ENCODE measurements around the gene BLOC1S6.

The BLOC1S6 gene

GRCh38 chr15:45628136-45628535, 41.0 kb downstream of the BLOC1S6 start:
- H3K36me3 Mint-ChIP-seq (ENCODE audit: low read depth), result peaks cover 4% of the 10 kb centered on the region
- peaks cover 10% of the 10 kb centered on the region for H3K4me1 Mint-ChIP-seq
- no peak for TF ChIP-seq CTCF (IDR thresholded peaks at IDR 0.05)
- H3K4me3 Mint-ChIP-seq, result no peak overlapping the region
- peaks cover 25% of the 10 kb centered on the region for H3K27me3 Mint-ChIP-seq (ENCODE audit: low read depth, poor library complexity)
- H3K27ac Mint-ChIP-seq, result no peak overlapping the region
- peaks cover 49% of the 10 kb centered on the region for H3K9me3 Mint-ChIP-seq
- DNase-seq, result no peak

- H3K4me3 Mint-ChIP-seq, result no peak overlapping the region
- peaks cover 4% of the 10 kb centered on the region for H3K36me3 Mint-ChIP-seq (ENCODE audit: low read depth)
- H3K27ac Mint-ChIP-seq, result no peak overlapping the region
- peaks cover 49% of the 10 kb centered on the region for H3K27me3 Mint-ChIP-seq (ENCODE audit: low read depth, poor library complexity)
- H3K9me3 Mint-ChIP-seq, result peaks cover 19% of the 10 kb centered on the region
- peaks cover 17% of the 10 kb centered on the region for H3K4me1 Mint-ChIP-seq
- DNase-seq, result no peak
- TF ChIP-seq CTCF (IDR thresholded peaks at IDR 0.05), result no peak
These were observed 43.9 kb downstream of the BLOC1S6 start for GRCh38 chr15:45630917-45631691.

GRCh38 chr15:45631776-45632175, 44.6 kb downstream of the BLOC1S6 start:
- no peak for TF ChIP-seq CTCF (IDR thresholded peaks at IDR 0.05)
- DNase-seq, result no peak
- Mint-ChIP-seq H3K9me3 (peaks cover 12% of the 10 kb centered on the region), H3K27me3 (ENCODE audit: low read depth, poor library complexity) (peaks cover 51% of the 10 kb centered on the region), H3K4me3 (no peak overlapping the region), H3K27ac (no peak overlapping the region), H3K36me3 (ENCODE audit: low read depth) (peaks cover under 1% of the 10 kb centered on the region), H3K4me1 (peaks cover 17% of the 10 kb centered on the region)

GRCh38 chr15:45634432-45635190, 47.4 kb downstream of the BLOC1S6 start, which contains the start of gene SQOR:
SQOR (plus strand) TSS chr15:45635029; CDS start chr15:45658924, 23,895 bp downstream.
- H3K4me1 Mint-ChIP-seq, result peaks cover 17% of the 10 kb centered on the region
- H3K27me3 Mint-ChIP-seq (ENCODE audit: low read depth, poor library complexity), result peaks cover 78% of the 10 kb centered on the region
- peak within 1 kb of the TSS; percentile 87 for H3K4me3 Mint-ChIP-seq
- DNase-seq, result peak; percentile 71
- TF ChIP-seq CTCF (IDR thresholded peaks at IDR 0.05), result no peak
- no peak within 1 kb of the TSS for H3K27ac Mint-ChIP-seq
- H3K9me3 Mint-ChIP-seq, result no peaks in the 10 kb centered on the region
- no peaks in the 10 kb centered on the region for H3K36me3 Mint-ChIP-seq (ENCODE audit: low read depth)

- peaks cover 17% of the 10 kb centered on the region for H3K4me1 Mint-ChIP-seq
- no peaks in the 10 kb centered on the region for H3K9me3 Mint-ChIP-seq
- no peaks in the 10 kb centered on the region for H3K36me3 Mint-ChIP-seq (ENCODE audit: low read depth)
- H3K27ac Mint-ChIP-seq, result no peak overlapping the region
- DNase-seq, result peak; percentile 66
- peak; percentile 47 for TF ChIP-seq CTCF (IDR thresholded peaks at IDR 0.05)
- H3K4me3 Mint-ChIP-seq, result peak overlapping the region; percentile 87
- peaks cover 80% of the 10 kb centered on the region for H3K27me3 Mint-ChIP-seq (ENCODE audit: low read depth, poor library complexity)
These were observed 48.0 kb downstream of the BLOC1S6 start for GRCh38 chr15:45635191-45635638.

All from nephron progenitor cell (in vitro differentiated cells).